SK-N-MC (cell line): ENCODE data around the gene SLC36A3.

Experiments used
- DNase-seq: peaks from one replicate; pipeline ENCODE4 v3.0.0-alpha.2; 2011; ENCODE audit warnings: low read depth, low spot score
- H3K27ac ChIP-seq: fragments of 200-600 bp; sonication (generic); 2 replicates; pipeline ENCODE4 v1.5.1; 2016; ENCODE audit warnings: mixed run types
- H3K36me3 ChIP-seq: fragments of 200-600 bp; sonication (generic); 2 replicates; pipeline ENCODE4 v1.6.1; 2017; ENCODE audit warnings: antibody characterized with exemption, low read length, mixed read lengths; ENCODE audit not compliant: insufficient read depth
- H3K4me3 ChIP-seq: fragments of 200-600 bp; sonication (generic); 2 replicates; pipeline ENCODE4 v1.5.1; 2016
- H3K9ac ChIP-seq: fragments of 200-600 bp; sonication (generic); 2 replicates; pipeline ENCODE4 v1.8.0; 2017; ENCODE audit warnings: mixed run types, mixed read lengths; ENCODE audit not compliant: insufficient read length
- H3K9me3 ChIP-seq: fragments of 200-600 bp; sonication (generic); 2 replicates; pipeline ENCODE4 v1.6.1; 2017; ENCODE audit warnings: low read depth, mild to moderate bottlenecking, antibody characterized with exemption, low read length, moderate library complexity, mixed read lengths
- EZH2 ChIP-seq: fragments of 200-600 bp; sonication (generic); IDR thresholded peaks from one replicate; pipeline ENCODE4 v1.6.1; 2017; ENCODE audit warnings: antibody characterized with exemption
- FOXP2 ChIP-seq: optimal IDR thresholded peaks from 2 replicates; pipeline ENCODE3; 2011; ENCODE audit warnings: mild to moderate bottlenecking, moderate library complexity; ENCODE audit not compliant: insufficient read depth; ENCODE audit errors: extremely low read length, control extremely low read depth
- POLR2AphosphoS5 ChIP-seq: IDR thresholded peaks from 2 replicates; pipeline ENCODE4 v1.6.1; 2012; ENCODE audit warnings: mild to moderate bottlenecking, low read depth, low read length, borderline replicate concordance

SLC36A3 gene

GRCh38 chr5:151338734-151339133 lies 35.2 kb upstream of the SLC36A3 start:
- Histone ChIP-seq H3K36me3 (no peaks in the 10 kb centered on the region), H3K4me3 (no peak overlapping the region), H3K9me3 (no peaks in the 10 kb centered on the region), H3K9ac (no peak overlapping the region), H3K27ac (no peak overlapping the region)
- TF ChIP-seq EZH2 = no peak
- DNase-seq = no peak

- no peak for DNase-seq
- TF ChIP-seq POLR2AphosphoS5 (no peak), FOXP2 (no peak), EZH2 (no peak)
Measured at GRCh38 chr5:151332857-151333256, 29.3 kb upstream of the SLC36A3 start.

GRCh38 chr5:151328734-151329133 lies 25.2 kb upstream of the SLC36A3 start:
- H3K9ac ChIP-seq = no peak overlapping the region
- DNase-seq = no peak
- no peaks in the 10 kb centered on the region for H3K9me3 ChIP-seq
- no peak overlapping the region for H3K27ac ChIP-seq
- no peaks in the 10 kb centered on the region for H3K36me3 ChIP-seq
- TF ChIP-seq EZH2 = no peak
- no peak for TF ChIP-seq FOXP2
- no peak for TF ChIP-seq POLR2AphosphoS5
- no peak overlapping the region for H3K4me3 ChIP-seq

More at GRCh38 chr5:151332857-151333256, 29.3 kb upstream of the SLC36A3 start:
- Histone ChIP-seq H3K36me3 (no peaks in the 10 kb centered on the region), H3K27ac (no peak overlapping the region), H3K4me3 (no peak overlapping the region), H3K9me3 (no peaks in the 10 kb centered on the region), H3K9ac (no peak overlapping the region)

GRCh38 chr5:151327585-151327984 lies 24.0 kb upstream of the SLC36A3 start:
- Histone ChIP-seq H3K9me3 (no peaks in the 10 kb centered on the region), H3K27ac (no peak overlapping the region), H3K36me3 (no peaks in the 10 kb centered on the region), H3K4me3 (no peak overlapping the region), H3K9ac (no peak overlapping the region)
- no peak for TF ChIP-seq POLR2AphosphoS5
- no peak for TF ChIP-seq FOXP2
- TF ChIP-seq EZH2 = no peak
- no peak for DNase-seq

- TF ChIP-seq FOXP2 = no peak
- no peak for TF ChIP-seq EZH2
- TF ChIP-seq POLR2AphosphoS5 = no peak
- H3K36me3 ChIP-seq = no peaks in the 10 kb centered on the region
- H3K9ac ChIP-seq = no peak overlapping the region
- no peak overlapping the region for H3K27ac ChIP-seq
- H3K4me3 ChIP-seq = no peak overlapping the region
- DNase-seq = no peak
- no peaks in the 10 kb centered on the region for H3K9me3 ChIP-seq
Measured at GRCh38 chr5:151326266-151326665, 22.7 kb upstream of the SLC36A3 start.

GRCh38 chr5:151320481-151320880 lies 16.9 kb upstream of the SLC36A3 start:
- no peak for DNase-seq

GRCh38 chr5:151318850-151319732 lies 15.5 kb upstream of the SLC36A3 start:
- no peak for TF ChIP-seq POLR2AphosphoS5
- TF ChIP-seq FOXP2 = no peak
- no peak for TF ChIP-seq EZH2
- H3K9ac ChIP-seq = no peak overlapping the region
- H3K4me3 ChIP-seq = no peak overlapping the region
- H3K9me3 ChIP-seq = no peaks in the 10 kb centered on the region
- no peak for DNase-seq
- H3K36me3 ChIP-seq = no peaks in the 10 kb centered on the region
- peak overlapping the region; percentile 14; the same call in 1 of the 2 replicates for H3K27ac ChIP-seq

More at GRCh38 chr5:151320481-151320880, 16.9 kb upstream of the SLC36A3 start:
- no peaks in the 10 kb centered on the region for H3K36me3 ChIP-seq
- no peak overlapping the region for H3K27ac ChIP-seq
- H3K9ac ChIP-seq = no peak overlapping the region
- H3K9me3 ChIP-seq = no peaks in the 10 kb centered on the region
- H3K4me3 ChIP-seq = no peak overlapping the region
- no peak for TF ChIP-seq EZH2
- no peak for TF ChIP-seq FOXP2
- TF ChIP-seq POLR2AphosphoS5 = no peak

GRCh38 chr5:151317871-151318270 lies 14.3 kb upstream of the SLC36A3 start:
- no peak overlapping the region for H3K9ac ChIP-seq
- H3K9me3 ChIP-seq = no peaks in the 10 kb centered on the region
- peak overlapping the region; percentile 33; the same call in 1 of the 2 replicates for H3K4me3 ChIP-seq
- DNase-seq = no peak
- peak overlapping the region; percentile 54; the same call in 1 of the 2 replicates for H3K27ac ChIP-seq
- no peak for TF ChIP-seq FOXP2
- TF ChIP-seq EZH2 = no peak
- TF ChIP-seq POLR2AphosphoS5 = no peak
- no peaks in the 10 kb centered on the region for H3K36me3 ChIP-seq
